SK-N-SH (cell line): Measurements from ENCODE around the gene ATOSA.

Source experiments
- CTCF ChIP-seq: fragments of 200-600 bp; sonication (generic); IDR thresholded peaks from 2 replicates; pipeline ENCODE4 v1.6.1; 2017; ENCODE audit warnings: antibody characterized with exemption, mild to moderate bottlenecking, moderate library complexity
- EP300 ChIP-seq, 2 experiments: IDR thresholded peaks; 2 replicates each; pipeline versions ENCODE4 v1.4.0 to v1.6.1; 2012; ENCODE audit warnings: borderline replicate concordance in 1 of 2, low read depth in 1 of 2, low read length in 1 of 2
- EZH2phosphoT487 ChIP-seq: fragments of 200-600 bp; sonication (generic); IDR thresholded peaks from 2 replicates; pipeline ENCODE4 v1.6.1; 2017; ENCODE audit warnings: low read depth, mixed run types, mild to moderate bottlenecking, antibody characterized with exemption, moderate library complexity, borderline replicate concordance
- FOXM1 ChIP-seq: IDR thresholded peaks from 2 replicates; pipeline ENCODE4 v1.4.0; 2012; ENCODE audit warnings: low read depth, mild to moderate bottlenecking
- JUND ChIP-seq: IDR thresholded peaks from 2 replicates; pipeline ENCODE4 v1.4.0; 2012
- NRF1 ChIP-seq: IDR thresholded peaks from 2 replicates; pipeline ENCODE4 v1.6.1; 2012; ENCODE audit warnings: low read depth, mild to moderate bottlenecking, low read length
- POLR2AphosphoS5 ChIP-seq: IDR thresholded peaks from 2 replicates; pipeline ENCODE4 v1.6.1; 2012; ENCODE audit warnings: low read depth, low read length
- REST ChIP-seq: IDR thresholded peaks from 2 replicates; pipeline ENCODE4 v1.6.1; 2012; ENCODE audit warnings: mild to moderate bottlenecking, low read depth, low read length, moderate library complexity
- SMC3 ChIP-seq: IDR thresholded peaks from 2 replicates; pipeline ENCODE4 v1.6.1; 2012; ENCODE audit warnings: low read depth, low read length, improper control_type of control experiment

- no peak for TF ChIP-seq CTCF
- no peak for TF ChIP-seq JUND
- TF ChIP-seq REST, result no peak
- no peak for TF ChIP-seq FOXM1
- no peak for TF ChIP-seq POLR2AphosphoS5
- TF ChIP-seq EZH2phosphoT487, result no peak
- TF ChIP-seq NRF1, result no peak
- TF ChIP-seq EP300 (IDR thresholded peaks at IDR 0.05; ENCODE audit: borderline replicate concordance in 1 of 2, low read depth in 1 of 2, low read length in 1 of 2), result no peak
- TF ChIP-seq SMC3, result no peak
Observed at GRCh38 chr15:52680761-52681160, 1.6 kb upstream of the ATOSA start.
